ENCODE measurements around the gene PLCB2. TPM values are rescaled to one million over a fixed set of nuclear protein-coding genes. Genes with fewer than 3 reads are reported as not detected.
A peak's percentile ranks its signal among the peaks of the same experiment; 100 is the strongest.

The PLCB2 gene
- total and polyA plus RNA-seq, 4 experiments from 2014 or later = 22.6 to 219 (median 124) TPM

GRCh38 chr15:40298216-40298935 lies 9.4 kb downstream of the PLCB2 start:
- H3K36me3 ChIP-seq (ENCODE audit: insufficient read depth, low read length) = peaks cover 67% of the 10 kb centered on the region
- Mint-ChIP-seq H3K9me3 (peaks cover 0 to 3% (median 0%) of the 10 kb centered on the region in 8 donors), H3K4me1 (peaks cover under 1 to 4% (median 3%) of the 10 kb centered on the region in 4 donors), H3K27me3 (no peaks in the 10 kb centered on the region), H3K4me3 (no peak overlapping the region), H3K27ac (peak overlapping the region in 1 of 7 donors; percentile 57), H3K36me3 (peaks cover 41 to 78% of the 10 kb centered on the region in 2 donors)
- CTCF ChIA-PET (ENCODE audit: partially characterized antibody) = interaction anchor here (3.4 kb wide), 1 partner anchor 11 kb away, joined by 20 read pairs; the partner anchor contains the start of gene PLCB2
- intact Hi-C loops (cut with micrococcal nuclease) = no loop called here
- DNase-seq = no peak
- POLR2A ChIA-PET (ENCODE audit: partially characterized antibody) = interaction anchor here (2.5 kb wide), 1 partner anchor 10 kb away, joined by 9 read pairs; the partner anchor contains the start of gene PLCB2
- H3K27ac ChIP-seq (ENCODE audit: low read depth, low read length) = no peak overlapping the region
- no peaks in the 10 kb centered on the region for H3K4me1 ChIP-seq (ENCODE audit: insufficient read depth, low read length)
- H3K4me3 ChIP-seq (ENCODE audit: low read length in 2 of 2) = no peak overlapping the region
- no peaks in the 10 kb centered on the region for H3K9me3 ChIP-seq (ENCODE audit: control insufficient read depth in 1 of 2, low read length in 2 of 2)
- no peaks in the 10 kb centered on the region for H3K27me3 ChIP-seq (ENCODE audit: insufficient read depth, low read length)

GRCh38 chr15:40297356-40297755 lies 10.4 kb downstream of the PLCB2 start:
- H3K9me3 Mint-ChIP-seq = peaks cover 0 to 3% (median 0%) of the 10 kb centered on the region in 8 donors
- H3K4me3 Mint-ChIP-seq = no peak overlapping the region
- H3K4me1 Mint-ChIP-seq = peaks cover 0 to 4% (median 3%) of the 10 kb centered on the region in 4 donors
- peaks cover 67% of the 10 kb centered on the region for H3K36me3 ChIP-seq (ENCODE audit: insufficient read depth, low read length)
- no peaks in the 10 kb centered on the region for H3K27me3 ChIP-seq (ENCODE audit: insufficient read depth, low read length)
- CTCF ChIA-PET (ENCODE audit: partially characterized antibody) = interaction anchor here (1.1 to 3.4 kb wide), 3 partner anchors 12 to 40 kb away, joined by 4 to 20 read pairs (median 6); partner anchors contain the start of gene PLCB2
- DNase-seq = no peak
- H3K27ac Mint-ChIP-seq = peak overlapping the region in 1 of 7 donors; percentile 51
- no peak overlapping the region for H3K4me3 ChIP-seq (ENCODE audit: low read length in 2 of 2)
- POLR2A ChIA-PET (ENCODE audit: partially characterized antibody) = interaction anchor here (1.2 to 2.5 kb wide), 2 partner anchors 10 to 11 kb away, joined by 4 to 9 read pairs; partner anchors contain the start of gene PLCB2
- no peaks in the 10 kb centered on the region for H3K27me3 Mint-ChIP-seq
- no peak overlapping the region for H3K27ac ChIP-seq (ENCODE audit: low read depth, low read length)
- peaks cover 41 to 76% of the 10 kb centered on the region in 2 donors for H3K36me3 Mint-ChIP-seq
- intact Hi-C loops (cut with micrococcal nuclease) = no loop called here
- no peaks in the 10 kb centered on the region for H3K4me1 ChIP-seq (ENCODE audit: insufficient read depth, low read length)
- no peaks in the 10 kb centered on the region for H3K9me3 ChIP-seq (ENCODE audit: control insufficient read depth in 1 of 2, low read length in 2 of 2)

- Histone ChIP-seq H3K4me1 (ENCODE audit: insufficient read depth, low read length) (no peaks in the 10 kb centered on the region), H3K27ac (ENCODE audit: low read depth, low read length) (no peak overlapping the region), H3K4me3 (ENCODE audit: low read length in 2 of 2) (no peak overlapping the region), H3K36me3 (ENCODE audit: insufficient read depth, low read length) (peaks cover 68% of the 10 kb centered on the region), H3K9me3 (ENCODE audit: control insufficient read depth in 1 of 2, low read length in 2 of 2) (no peaks in the 10 kb centered on the region), H3K27me3 (ENCODE audit: insufficient read depth, low read length) (no peaks in the 10 kb centered on the region)
- intact Hi-C loops (cut with micrococcal nuclease) = no loop called here
- H3K4me3 Mint-ChIP-seq = no peak overlapping the region
- peaks cover 0 to 3% (median 0%) of the 10 kb centered on the region in 8 donors for H3K9me3 Mint-ChIP-seq
- H3K27ac Mint-ChIP-seq = peak overlapping the region in 3 of 7 donors; percentile 7 to 70 (median 69)
- H3K36me3 Mint-ChIP-seq = peaks cover 39 to 76% of the 10 kb centered on the region in 2 donors
- H3K27me3 Mint-ChIP-seq = no peaks in the 10 kb centered on the region
- DNase-seq = no peak
- CTCF ChIA-PET (ENCODE audit: partially characterized antibody) = interaction anchor here (1.1 to 1.7 kb wide), 3 partner anchors 18 to 41 kb away, joined by 4 to 6 read pairs (median 4); no protein-coding TSS in a partner anchor
- POLR2A ChIA-PET (ENCODE audit: partially characterized antibody) = interaction anchor here (1.2 to 2.7 kb wide), 2 partner anchors 9 to 11 kb away, joined by 4 to 11 read pairs; partner anchors contain the start of gene PLCB2
- H3K4me1 Mint-ChIP-seq = peaks cover 0 to 4% (median 3%) of the 10 kb centered on the region in 4 donors
Observed at GRCh38 chr15:40296561-40297230, 11.0 kb downstream of the PLCB2 start.

GRCh38 chr15:40295877-40296560 lies 11.7 kb downstream of the PLCB2 start:
- intact Hi-C loops (cut with micrococcal nuclease) = no loop called here
- no peak for DNase-seq
- CTCF ChIA-PET (ENCODE audit: partially characterized antibody) = interaction anchor here (1.1 to 1.7 kb wide), 4 partner anchors 17 to 42 kb away, joined by 3 to 6 read pairs (median 4); no protein-coding TSS in a partner anchor
- Mint-ChIP-seq H3K4me3 (no peak overlapping the region), H3K27ac (peak overlapping the region in 3 of 7 donors; percentile 60 to 86 (median 74)), H3K4me1 (peaks cover 0 to 4% (median 3%) of the 10 kb centered on the region in 4 donors), H3K27me3 (no peaks in the 10 kb centered on the region), H3K36me3 (peaks cover 33 to 71% of the 10 kb centered on the region in 2 donors), H3K9me3 (peaks cover 0 to 3% (median 0%) of the 10 kb centered on the region in 8 donors)
- no peaks in the 10 kb centered on the region for H3K27me3 ChIP-seq (ENCODE audit: insufficient read depth, low read length)
- H3K36me3 ChIP-seq (ENCODE audit: insufficient read depth, low read length) = peaks cover 61% of the 10 kb centered on the region
- POLR2A ChIA-PET (ENCODE audit: partially characterized antibody) = interaction anchor here (1.2 to 2.7 kb wide), 2 partner anchors 9 to 12 kb away, joined by 4 to 11 read pairs; partner anchors contain the start of gene PLCB2
- no peaks in the 10 kb centered on the region for H3K9me3 ChIP-seq (ENCODE audit: control insufficient read depth in 1 of 2, low read length in 2 of 2)
- no peak overlapping the region for H3K4me3 ChIP-seq (ENCODE audit: low read length in 2 of 2)
- H3K27ac ChIP-seq (ENCODE audit: low read depth, low read length) = no peak overlapping the region
- no peaks in the 10 kb centered on the region for H3K4me1 ChIP-seq (ENCODE audit: insufficient read depth, low read length)

GRCh38 chr15:40295297-40295696 lies 12.4 kb downstream of the PLCB2 start:
- Mint-ChIP-seq H3K36me3 (peaks cover 28 to 67% of the 10 kb centered on the region in 2 donors), H3K9me3 (peaks cover 0 to 3% (median 0%) of the 10 kb centered on the region in 8 donors), H3K27ac (peak overlapping the region in 2 of 7 donors; percentile 60 to 86), H3K27me3 (no peaks in the 10 kb centered on the region), H3K4me3 (no peak overlapping the region), H3K4me1 (peaks cover 0 to 3% (median under 1%) of the 10 kb centered on the region in 4 donors)
- POLR2A ChIA-PET (ENCODE audit: partially characterized antibody) = interaction anchor here (2.7 kb wide), 1 partner anchor 13 kb away, joined by 11 read pairs; the partner anchor contains the start of gene PLCB2
- Histone ChIP-seq H3K27me3 (ENCODE audit: insufficient read depth, low read length) (no peaks in the 10 kb centered on the region), H3K9me3 (ENCODE audit: control insufficient read depth in 1 of 2, low read length in 2 of 2) (no peaks in the 10 kb centered on the region), H3K27ac (ENCODE audit: low read depth, low read length) (no peak overlapping the region), H3K4me1 (ENCODE audit: insufficient read depth, low read length) (no peaks in the 10 kb centered on the region), H3K4me3 (ENCODE audit: low read length in 2 of 2) (no peak overlapping the region), H3K36me3 (ENCODE audit: insufficient read depth, low read length) (peaks cover 56% of the 10 kb centered on the region)
- intact Hi-C loops (cut with micrococcal nuclease) = no loop called here
- no peak for DNase-seq
- CTCF ChIA-PET (ENCODE audit: partially characterized antibody) = interaction anchor here (1.1 to 1.7 kb wide), 5 partner anchors 12 to 27 kb away, joined by 3 to 4 read pairs (median 4); partner anchors contain the start of gene PLCB2

GRCh38 chr15:40293905-40294895 lies 13.5 kb downstream of the PLCB2 start:
- POLR2A ChIA-PET (ENCODE audit: partially characterized antibody) = interaction anchor here (2.7 to 5.7 kb wide), 2 partner anchors 14 kb away, joined by 11 to 31 read pairs; partner anchors contain the start of gene PLCB2
- H3K4me1 Mint-ChIP-seq = peaks cover 0 to 2% (median under 1%) of the 10 kb centered on the region in 4 donors

More at GRCh38 chr15:40293905-40294895, 13.5 kb downstream of the PLCB2 start:
- Mint-ChIP-seq H3K9me3 (no peaks in the 10 kb centered on the region), H3K27ac (no peak overlapping the region), H3K4me3 (no peak overlapping the region), H3K36me3 (peaks cover 26 to 68% of the 10 kb centered on the region in 2 donors), H3K27me3 (no peaks in the 10 kb centered on the region)
- no peak for DNase-seq
- no peaks in the 10 kb centered on the region for H3K4me1 ChIP-seq (ENCODE audit: insufficient read depth, low read length)
- H3K27me3 ChIP-seq (ENCODE audit: insufficient read depth, low read length) = no peaks in the 10 kb centered on the region
- intact Hi-C loops (cut with micrococcal nuclease) = no loop called here
- no peak overlapping the region for H3K27ac ChIP-seq (ENCODE audit: low read depth, low read length)
- peaks cover 55% of the 10 kb centered on the region for H3K36me3 ChIP-seq (ENCODE audit: insufficient read depth, low read length)
- CTCF ChIA-PET (ENCODE audit: partially characterized antibody) = interaction anchor here (1.0 to 7.1 kb wide), 8 partner anchors 13 to 107 kb away, joined by 3 to 57 read pairs (median 4); partner anchors contain the start of gene PLCB2
- no peaks in the 10 kb centered on the region for H3K9me3 ChIP-seq (ENCODE audit: control insufficient read depth in 1 of 2, low read length in 2 of 2)
- no peak overlapping the region for H3K4me3 ChIP-seq (ENCODE audit: low read length in 2 of 2)

Measured in CD4-positive, alpha-beta memory T cell (primary cell).